Keratinocyte (primary cell): Measurements from ENCODE around the gene NVL.

Source experiments
- EZH2 ChIP-seq: IDR thresholded peaks from one replicate; pipeline ENCODE4 v1.6.1; 2012; ENCODE audit warnings: inconsistent platforms, mild to moderate bottlenecking, low read length, moderate library complexity
- TF ChIP-seq, protein P1 (sequence below), 3 experiments: IDR thresholded peaks in 1 of 3; conservative IDR thresholded peaks in 1 of 3; optimal IDR thresholded peaks in 1 of 3; 2 replicates in 2 of 3; 3 replicates in 1 of 3; pipeline versions ENCODE3 to v1.5.1; 2011; ENCODE audit warnings: low read length in 3 of 3, mild to moderate bottlenecking in 3 of 3, moderate library complexity in 2 of 3, control low read depth in 1 of 3, inconsistent platforms in 1 of 3; ENCODE audit not compliant: insufficient read depth in 2 of 3; ENCODE audit errors: extremely low read depth in 1 of 3

DNA sequence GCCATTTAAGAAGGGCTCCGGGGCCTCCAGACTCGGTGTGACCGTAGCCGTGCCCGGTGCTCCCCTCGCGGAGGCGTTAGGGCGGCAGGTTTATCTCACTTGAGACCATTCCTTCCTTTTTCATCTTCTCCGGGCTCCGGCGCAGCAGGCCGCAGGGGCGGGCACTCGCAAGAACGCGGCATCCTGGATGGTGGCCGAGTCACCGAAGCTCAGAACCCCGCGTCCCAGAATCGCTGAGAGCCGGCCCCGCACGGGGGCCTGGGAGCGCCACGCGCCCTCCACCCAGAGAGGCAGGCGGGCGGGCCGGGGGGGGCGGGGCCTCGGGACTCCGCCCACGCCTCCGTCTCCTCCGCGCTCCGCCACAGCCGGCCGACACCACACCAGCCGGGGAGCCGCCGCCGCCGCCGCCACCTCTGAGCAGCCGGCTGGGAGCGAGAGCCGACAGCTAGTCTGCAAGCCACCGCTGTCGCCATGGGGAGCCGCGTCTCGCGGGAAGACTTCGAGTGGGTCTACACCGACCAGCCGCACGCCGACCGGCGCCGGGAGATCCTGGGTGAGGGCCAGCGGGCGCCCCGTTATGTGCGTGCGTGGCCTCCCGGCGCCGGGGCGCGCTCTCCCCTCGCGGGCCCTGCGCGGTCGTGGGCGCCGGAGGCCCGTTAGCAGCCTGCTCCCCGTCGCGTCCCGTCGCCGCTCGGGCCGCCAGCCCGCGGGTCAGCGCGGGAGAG lies 146.9 kb downstream of the NVL start, which contains the start of gene DEGS1:
- TF ChIP-seq, protein P1, sequence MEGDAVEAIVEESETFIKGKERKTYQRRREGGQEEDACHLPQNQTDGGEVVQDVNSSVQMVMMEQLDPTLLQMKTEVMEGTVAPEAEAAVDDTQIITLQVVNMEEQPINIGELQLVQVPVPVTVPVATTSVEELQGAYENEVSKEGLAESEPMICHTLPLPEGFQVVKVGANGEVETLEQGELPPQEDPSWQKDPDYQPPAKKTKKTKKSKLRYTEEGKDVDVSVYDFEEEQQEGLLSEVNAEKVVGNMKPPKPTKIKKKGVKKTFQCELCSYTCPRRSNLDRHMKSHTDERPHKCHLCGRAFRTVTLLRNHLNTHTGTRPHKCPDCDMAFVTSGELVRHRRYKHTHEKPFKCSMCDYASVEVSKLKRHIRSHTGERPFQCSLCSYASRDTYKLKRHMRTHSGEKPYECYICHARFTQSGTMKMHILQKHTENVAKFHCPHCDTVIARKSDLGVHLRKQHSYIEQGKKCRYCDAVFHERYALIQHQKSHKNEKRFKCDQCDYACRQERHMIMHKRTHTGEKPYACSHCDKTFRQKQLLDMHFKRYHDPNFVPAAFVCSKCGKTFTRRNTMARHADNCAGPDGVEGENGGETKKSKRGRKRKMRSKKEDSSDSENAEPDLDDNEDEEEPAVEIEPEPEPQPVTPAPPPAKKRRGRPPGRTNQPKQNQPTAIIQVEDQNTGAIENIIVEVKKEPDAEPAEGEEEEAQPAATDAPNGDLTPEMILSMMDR (optimal IDR thresholded peaks at IDR 0.05 in 1 of 3, IDR thresholded peaks at IDR 0.05 in 1 of 3, conservative IDR thresholded peaks at IDR 0.05 in 1 of 3; ENCODE audit: extremely low read depth in 1 of 3, insufficient read depth in 2 of 3, low read length in 3 of 3): no peak
- no peak for TF ChIP-seq EZH2
